Activated B cell treated with CpG ODN at 0.5 μM for 24 hours (primary cell): ENCODE measurements around the gene NRG3. TPM values are rescaled to one million over a fixed set of nuclear protein-coding genes. Genes with fewer than 3 reads are reported as not detected.

Experiments
- ATAC-seq: fragments of 200-7000 bp; cut with Tn5 transposase; one replicate; pipeline ENCODE4 v1.10.0; 2021; ENCODE audit warnings: low read depth, mild to moderate bottlenecking, moderate library complexity
- CTCF ChIA-PET: fragments of 350-600 bp; sonication (Branson Sonifier 250); formaldehyde crosslinking; loops from one replicate; lab custom pipeline; 2021; ENCODE audit warnings: antibody characterized with exemption; lab: Charles Lee
- POLR2A ChIA-PET: fragments of 350-600 bp; sonication (Branson Sonifier 250); formaldehyde crosslinking; loops from one replicate; lab custom pipeline; 2021; ENCODE audit warnings: antibody characterized with exemption; lab: Charles Lee
- DNase-seq: peaks from one replicate; pipeline ENCODE4 v3.0.0; 2022
- H3K27ac Mint-ChIP-seq: one replicate; pipeline ENCODE4 v1.8.0; 2020; ENCODE audit warnings: mixed read lengths
- H3K27me3 Mint-ChIP-seq: one replicate; pipeline ENCODE4 v1.8.0; 2021; ENCODE audit warnings: mixed read lengths
- H3K36me3 Mint-ChIP-seq: one replicate; pipeline ENCODE4 v1.8.0; 2021; ENCODE audit warnings: low read depth, mixed read lengths
- H3K4me1 Mint-ChIP-seq: one replicate; pipeline ENCODE4 v1.8.0; 2021; ENCODE audit warnings: mixed read lengths
- H3K4me3 Mint-ChIP-seq: one replicate; pipeline ENCODE4 v1.8.0; 2020; ENCODE audit warnings: mild to moderate bottlenecking, mixed read lengths
- H3K9me3 Mint-ChIP-seq: one replicate; pipeline ENCODE4 v1.8.0; 2020; ENCODE audit warnings: mixed read lengths
- intact Hi-C: fragments of 100-400 bp; cut with micrococcal nuclease; formaldehyde crosslinking; loops from one replicate; pipeline ENCODE4 v1.15.1; 2024
- total RNA-seq: library from RNA; stranded (reverse); gene quantifications from 2 replicates; pipeline ENCODE4 v1.2.3, GENCODE V29; 2022
- TF ChIP-seq, protein P1 (sequence below): fragments of 200-600 bp; IDR thresholded peaks from one replicate; pipeline ENCODE4 v1.8.0; 2022; ENCODE audit warnings: antibody characterized with exemption, mild to moderate bottlenecking

NRG3 gene
- total RNA-seq, 1 donor from 2014 or later = not detected

DNA sequence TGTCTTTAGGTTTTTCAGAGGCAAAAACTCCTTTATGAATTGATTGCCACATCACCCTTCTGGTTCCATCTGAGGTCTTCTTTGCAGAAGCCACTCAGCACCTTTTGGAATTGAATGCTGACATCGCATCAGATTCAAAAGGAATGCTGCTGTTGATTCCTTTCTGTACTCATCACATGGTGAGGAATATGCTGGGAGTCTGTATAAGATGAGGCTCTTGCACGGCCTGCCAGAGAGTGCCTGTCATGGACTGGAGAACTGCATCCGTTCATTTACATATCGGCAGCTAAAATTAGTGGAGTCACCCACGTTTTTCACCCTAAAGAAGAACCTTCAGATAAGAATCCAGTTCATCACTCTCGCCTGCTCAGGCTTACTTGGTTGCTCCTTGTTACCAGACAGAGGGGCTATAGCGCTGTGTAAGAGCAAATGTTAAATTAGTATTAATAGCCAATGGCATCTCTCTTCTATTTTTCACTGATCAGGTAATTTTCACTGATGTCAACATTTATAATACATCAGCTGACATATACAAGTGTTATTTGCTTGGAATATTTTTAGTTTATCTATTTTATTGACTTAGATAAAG, 14.3 kb downstream of the NRG3 start:
- no peak for ATAC-seq
- CTCF ChIA-PET = no interaction called here
- Mint-ChIP-seq H3K27me3 (no peaks in the 10 kb centered on the region), H3K27ac (no peak overlapping the region), H3K4me3 (no peak overlapping the region), H3K9me3 (no peaks in the 10 kb centered on the region), H3K4me1 (no peaks in the 10 kb centered on the region), H3K36me3 (no peaks in the 10 kb centered on the region)
- POLR2A ChIA-PET = no interaction called here
- TF ChIP-seq, protein P1, sequence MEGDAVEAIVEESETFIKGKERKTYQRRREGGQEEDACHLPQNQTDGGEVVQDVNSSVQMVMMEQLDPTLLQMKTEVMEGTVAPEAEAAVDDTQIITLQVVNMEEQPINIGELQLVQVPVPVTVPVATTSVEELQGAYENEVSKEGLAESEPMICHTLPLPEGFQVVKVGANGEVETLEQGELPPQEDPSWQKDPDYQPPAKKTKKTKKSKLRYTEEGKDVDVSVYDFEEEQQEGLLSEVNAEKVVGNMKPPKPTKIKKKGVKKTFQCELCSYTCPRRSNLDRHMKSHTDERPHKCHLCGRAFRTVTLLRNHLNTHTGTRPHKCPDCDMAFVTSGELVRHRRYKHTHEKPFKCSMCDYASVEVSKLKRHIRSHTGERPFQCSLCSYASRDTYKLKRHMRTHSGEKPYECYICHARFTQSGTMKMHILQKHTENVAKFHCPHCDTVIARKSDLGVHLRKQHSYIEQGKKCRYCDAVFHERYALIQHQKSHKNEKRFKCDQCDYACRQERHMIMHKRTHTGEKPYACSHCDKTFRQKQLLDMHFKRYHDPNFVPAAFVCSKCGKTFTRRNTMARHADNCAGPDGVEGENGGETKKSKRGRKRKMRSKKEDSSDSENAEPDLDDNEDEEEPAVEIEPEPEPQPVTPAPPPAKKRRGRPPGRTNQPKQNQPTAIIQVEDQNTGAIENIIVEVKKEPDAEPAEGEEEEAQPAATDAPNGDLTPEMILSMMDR = no peak
- DNase-seq = no peak
- intact Hi-C loops = no loop called here

DNA sequence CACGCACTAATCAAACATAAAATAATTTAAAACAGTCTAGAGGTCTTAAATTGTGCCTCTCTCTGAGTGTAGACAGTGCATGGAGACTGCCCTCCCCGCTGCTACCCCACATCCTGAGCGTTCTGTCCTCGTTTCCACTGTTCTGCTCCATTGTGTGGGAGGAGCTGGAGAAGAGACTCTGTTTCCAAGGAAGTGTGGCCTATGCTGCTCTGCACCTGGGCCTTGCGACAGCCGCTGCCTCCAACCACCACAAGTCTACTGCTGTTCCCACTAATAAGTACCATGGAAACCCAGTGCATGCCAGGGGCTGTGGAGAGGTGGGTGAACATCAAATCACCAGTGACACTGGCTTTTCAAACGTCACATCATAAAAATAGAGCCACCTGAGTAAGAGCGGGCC, 19.6 kb downstream of the NRG3 start:
- Mint-ChIP-seq H3K27me3 (no peaks in the 10 kb centered on the region), H3K4me1 (no peaks in the 10 kb centered on the region), H3K27ac (no peak overlapping the region), H3K9me3 (no peaks in the 10 kb centered on the region), H3K36me3 (no peaks in the 10 kb centered on the region), H3K4me3 (no peak overlapping the region)
- ATAC-seq = no peak
- intact Hi-C loops = no loop called here
- ChIA-PET POLR2A (no interaction called here), CTCF (no interaction called here)
- TF ChIP-seq, protein P1 = no peak
- no peak for DNase-seq

DNA sequence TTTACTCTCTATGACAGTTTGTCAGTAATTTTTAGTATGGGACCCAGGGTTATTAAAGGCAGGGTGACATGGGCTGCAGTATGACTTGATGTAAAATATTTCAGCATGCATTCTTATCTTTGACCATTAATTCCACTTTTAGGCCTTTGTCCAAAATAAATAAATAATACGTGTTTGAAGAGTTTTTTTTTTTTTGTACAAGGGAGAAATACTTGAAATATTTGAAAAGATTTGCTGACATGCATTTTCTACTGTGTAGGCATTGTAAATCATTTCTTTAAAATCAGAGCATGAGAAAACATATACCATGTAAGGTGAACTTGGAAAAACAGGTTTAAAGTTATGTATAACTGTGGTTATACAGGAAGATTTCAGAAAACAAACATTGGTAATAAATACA, 23.5 kb downstream of the NRG3 start:
- TF ChIP-seq, protein P1 = no peak
- H3K27ac Mint-ChIP-seq = no peak overlapping the region
- POLR2A ChIA-PET = no interaction called here

DNA sequence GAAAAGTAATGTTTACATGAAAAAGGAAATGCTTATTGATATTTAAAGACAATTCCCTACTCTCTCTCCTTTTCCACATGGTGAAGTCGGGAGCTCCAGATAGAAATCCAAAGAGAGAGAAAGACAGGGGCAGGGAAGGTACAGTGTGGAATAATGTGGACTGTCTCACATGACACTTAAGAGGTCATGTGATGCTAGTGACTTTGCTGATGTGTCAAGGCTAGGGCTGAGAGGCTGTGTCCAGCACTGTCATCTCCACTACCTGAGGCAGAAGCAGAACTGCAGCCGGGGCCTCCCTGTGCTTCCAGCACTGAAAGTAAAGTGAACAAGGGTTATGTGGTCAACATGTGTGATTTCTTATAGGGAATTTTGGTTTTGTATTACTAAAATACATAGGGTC, 26.0 kb downstream of the NRG3 start:
- no peak overlapping the region for H3K27ac Mint-ChIP-seq

More for the DNA sequence above, 23.5 kb downstream of the NRG3 start:
- no peak overlapping the region for H3K4me3 Mint-ChIP-seq
- no peaks in the 10 kb centered on the region for H3K4me1 Mint-ChIP-seq
- intact Hi-C loops = no loop called here
- no peaks in the 10 kb centered on the region for H3K27me3 Mint-ChIP-seq
- no peaks in the 10 kb centered on the region for H3K9me3 Mint-ChIP-seq
- no peaks in the 10 kb centered on the region for H3K36me3 Mint-ChIP-seq
- DNase-seq = no peak
- no peak for ATAC-seq
- CTCF ChIA-PET = no interaction called here

DNA sequence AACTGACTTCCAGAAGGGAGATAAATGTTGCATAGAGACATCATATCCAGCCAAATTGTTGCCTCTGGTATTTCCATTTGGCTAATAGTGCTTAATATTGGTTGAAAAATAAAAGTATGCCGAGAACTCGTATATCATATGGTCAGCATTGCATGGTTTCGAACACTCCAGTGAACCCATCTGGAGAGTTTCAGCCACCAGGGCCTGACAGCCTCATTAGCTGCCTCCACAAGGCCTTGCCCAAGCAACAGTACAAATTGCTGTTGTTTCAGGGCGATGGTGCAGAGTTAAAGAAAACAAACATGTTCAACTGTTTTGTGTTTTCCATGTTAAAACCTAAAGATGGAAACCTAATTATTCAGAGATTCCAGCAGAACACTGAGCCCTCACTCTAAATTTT, 28.5 kb downstream of the NRG3 start:
- ChIA-PET POLR2A (no interaction called here), CTCF (no interaction called here)
- Mint-ChIP-seq H3K4me3 (no peak overlapping the region), H3K9me3 (peaks cover 4% of the 10 kb centered on the region), H3K27me3 (no peaks in the 10 kb centered on the region), H3K4me1 (no peaks in the 10 kb centered on the region), H3K36me3 (no peaks in the 10 kb centered on the region), H3K27ac (no peak overlapping the region)
- TF ChIP-seq, protein P1 = no peak
- intact Hi-C loops = no loop called here
- DNase-seq (no peak), ATAC-seq (no peak)

More for the DNA sequence above, 26.0 kb downstream of the NRG3 start:
- Mint-ChIP-seq H3K4me1 (no peaks in the 10 kb centered on the region), H3K36me3 (no peaks in the 10 kb centered on the region), H3K4me3 (no peak overlapping the region), H3K27me3 (no peaks in the 10 kb centered on the region), H3K9me3 (no peaks in the 10 kb centered on the region)
- DNase-seq (no peak), ATAC-seq (no peak)
- intact Hi-C loops = no loop called here
- TF ChIP-seq, protein P1 = no peak
- ChIA-PET POLR2A (no interaction called here), CTCF (no interaction called here)
